NCI-H345 (cell line): ENCODE results near the gene SKI.
"Not testable (repeated sequence)": the region's sequence is repeated elsewhere in the genome, so short reads cannot be mapped to it uniquely, and the experiment has no call there.

Source experiments
- DNase-seq: peaks from one replicate; lab custom pipeline; 2025; lab: John Stamatoyannopoulos, UW

Gene SKI

DNA sequence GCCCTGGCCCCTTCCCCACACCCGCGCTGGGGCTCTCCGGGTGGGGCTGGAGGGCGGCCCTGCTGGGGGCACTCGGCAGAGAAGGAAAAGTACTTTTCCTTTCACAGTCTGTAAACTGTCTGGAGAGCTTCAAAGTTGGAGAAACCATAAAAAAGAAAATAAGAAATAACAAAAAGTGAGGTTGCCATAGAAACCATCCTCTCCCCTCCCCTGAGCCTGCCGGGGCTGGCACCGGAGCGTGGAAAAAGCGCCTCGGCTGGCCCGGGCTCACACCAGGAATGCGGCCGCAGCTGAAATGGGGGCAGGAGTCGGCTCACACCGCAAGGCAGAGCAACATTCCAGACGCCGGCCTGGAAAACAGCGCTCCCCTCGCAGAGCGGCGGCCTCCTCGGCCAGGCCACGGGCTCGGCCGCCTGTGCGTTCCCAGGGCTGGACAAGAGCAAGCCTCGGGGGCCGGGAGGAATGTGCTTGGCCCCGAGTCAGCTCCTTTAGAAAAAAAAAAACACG, 94.0 kb downstream of the SKI start:
- DNase-seq, result no peak

DNA sequence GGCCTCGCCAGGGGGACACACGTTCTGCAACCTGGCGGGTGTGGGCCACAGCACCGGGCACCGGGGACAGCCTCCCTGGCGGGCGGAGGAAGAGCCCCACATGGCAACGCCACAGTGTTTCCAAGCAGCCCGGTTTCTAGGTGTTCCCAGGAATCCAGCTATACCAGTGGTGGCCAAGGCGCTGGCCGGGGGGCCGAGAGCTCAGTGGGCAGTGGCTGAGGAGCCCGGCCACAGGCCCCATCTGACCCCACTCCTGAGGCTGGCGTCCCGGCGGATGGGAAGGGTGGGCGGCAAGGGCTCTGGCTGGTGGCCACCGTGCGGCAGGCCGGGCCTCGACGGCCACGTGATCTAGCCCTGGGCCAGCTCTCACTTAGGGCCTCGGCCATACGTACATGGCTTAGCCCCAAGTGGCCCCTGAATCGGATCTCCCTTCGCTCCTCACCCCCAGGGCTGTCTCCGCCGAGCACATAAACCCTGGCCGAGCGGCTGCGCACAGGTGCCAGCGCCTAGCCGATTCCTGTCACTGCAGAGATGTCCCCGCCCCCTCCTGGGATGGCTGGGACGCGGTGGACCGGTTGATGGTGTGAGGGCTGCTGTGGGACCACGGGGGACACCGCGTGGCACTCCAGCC, 94.6 kb downstream of the SKI start:
- no peak for DNase-seq

DNA sequence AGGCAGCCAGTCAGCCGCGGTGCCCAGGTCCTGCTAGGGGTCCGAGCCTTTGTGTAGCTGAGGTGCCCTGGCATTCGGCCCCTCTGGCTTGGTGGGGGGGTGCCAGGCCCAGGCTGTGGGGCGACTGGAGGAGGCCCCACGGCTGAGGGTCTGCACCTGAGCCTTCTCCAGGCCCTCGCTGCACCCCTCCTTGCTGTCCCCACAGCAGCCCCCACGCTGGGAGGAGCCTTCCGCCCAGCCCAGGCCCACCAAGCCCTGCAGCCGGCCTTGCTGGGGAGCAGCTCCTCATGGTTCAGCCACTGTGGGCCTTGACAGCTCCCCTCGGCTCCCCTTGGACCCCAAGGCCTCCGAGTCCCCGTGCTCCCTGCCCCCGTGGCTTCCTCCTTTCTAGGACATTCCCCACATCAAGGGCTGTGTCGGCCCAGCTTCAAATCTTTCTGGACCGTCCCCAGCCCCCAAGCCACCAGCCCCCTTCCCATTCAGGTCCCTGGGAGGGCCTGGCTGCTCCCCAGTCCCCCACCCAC, 95.4 kb downstream of the SKI start:
- DNase-seq, result no peak

DNA sequence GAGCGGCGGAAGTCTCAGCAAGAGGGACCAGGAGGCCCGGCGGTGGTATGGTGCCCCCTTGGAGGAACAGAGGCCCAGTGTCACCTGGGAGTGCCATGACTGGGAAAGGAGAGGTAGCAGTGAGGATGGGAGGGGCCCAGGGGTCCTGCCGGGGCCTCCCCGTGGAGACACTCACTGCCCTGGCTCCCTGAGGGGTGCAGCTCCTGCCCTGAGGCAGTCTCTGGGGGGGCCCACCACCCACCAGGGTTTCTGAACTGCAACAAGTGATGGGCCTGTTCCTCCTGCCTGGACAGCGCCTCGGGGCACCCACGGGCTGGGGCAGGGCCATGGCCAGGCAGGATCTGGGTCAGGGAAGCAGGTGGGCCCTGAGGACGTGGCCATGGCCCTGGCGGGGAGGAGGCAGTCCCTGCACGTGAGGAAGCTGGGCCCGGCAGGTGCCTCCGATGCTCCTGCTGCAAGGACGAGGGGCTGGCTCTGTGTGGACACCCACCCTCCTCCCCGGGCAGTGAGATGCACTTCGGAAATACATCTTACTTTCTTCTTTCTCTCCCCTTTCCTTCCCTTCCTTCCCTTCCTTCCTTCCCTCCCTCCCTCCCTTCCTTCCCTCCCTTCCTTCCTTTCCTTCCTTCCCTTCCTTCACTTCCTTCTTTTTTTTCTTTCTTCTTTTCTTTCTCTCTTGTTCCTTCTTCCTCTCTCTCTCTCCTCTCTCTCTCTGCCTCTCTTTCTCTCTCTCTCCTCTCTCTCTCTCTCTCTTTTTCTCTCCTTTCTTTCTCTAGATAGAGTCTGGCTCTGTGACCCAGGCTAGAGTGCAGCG, 96.6 kb downstream of the SKI start:
- no peak for DNase-seq

DNA sequence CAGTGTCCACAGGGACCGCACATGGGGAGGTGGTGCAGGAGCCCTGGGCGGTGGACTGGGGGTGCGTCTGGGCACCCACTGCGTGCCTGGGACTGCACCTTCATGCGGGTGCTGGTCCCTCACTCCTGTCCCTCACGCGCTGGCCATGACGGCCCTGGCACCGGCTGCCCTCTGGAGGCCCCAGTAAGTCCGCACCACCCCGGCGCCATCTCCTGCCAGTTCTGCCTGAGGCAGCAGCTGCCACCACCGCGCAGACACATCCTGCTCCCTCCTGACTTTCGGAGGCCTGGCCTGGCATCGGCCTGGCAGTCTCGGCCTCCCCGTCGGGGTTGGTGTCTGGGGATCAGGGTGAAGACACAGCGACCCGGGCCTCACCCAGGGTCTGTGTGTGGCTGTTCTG, 98.4 kb downstream of the SKI start:
- no peak for DNase-seq

DNA sequence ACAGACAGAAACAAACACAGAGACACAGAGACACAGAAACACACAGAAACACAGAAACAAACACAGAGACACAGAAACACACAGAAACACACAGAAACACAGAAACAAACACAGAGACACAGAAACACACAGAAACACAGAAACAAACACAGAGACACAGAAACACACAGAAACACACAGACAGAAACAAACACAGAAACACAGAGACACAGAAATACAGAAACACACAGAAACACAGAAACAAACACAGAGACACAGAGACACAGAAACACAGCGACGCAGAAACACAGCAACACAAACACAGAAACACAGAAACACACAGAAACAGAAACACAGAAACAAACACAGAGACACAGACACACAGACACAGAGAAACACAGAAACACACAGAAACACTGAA, 99.0 kb downstream of the SKI start:
- DNase-seq, result not testable (repeated sequence)

DNA sequence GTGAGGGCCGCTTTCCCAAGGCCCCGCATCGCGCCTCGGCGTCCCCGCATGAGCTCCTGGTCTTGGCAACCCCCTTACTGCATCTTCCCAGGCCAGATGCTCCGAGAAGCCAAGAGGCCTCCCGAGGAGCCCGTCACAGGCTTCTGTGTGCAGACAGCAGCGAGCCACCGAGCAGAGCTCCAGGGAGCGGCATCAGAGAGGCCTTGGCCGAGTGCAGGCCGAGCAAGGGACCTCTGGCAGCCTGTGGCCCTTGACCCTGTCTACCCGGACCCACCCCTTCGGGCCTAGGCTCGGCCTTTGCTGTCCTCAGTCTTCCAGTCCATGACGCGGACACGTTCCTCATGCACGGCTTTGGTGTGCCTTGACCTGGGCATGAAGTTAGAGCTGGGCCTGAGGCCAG, 99.7 kb downstream of the SKI start:
- no peak for DNase-seq

DNA sequence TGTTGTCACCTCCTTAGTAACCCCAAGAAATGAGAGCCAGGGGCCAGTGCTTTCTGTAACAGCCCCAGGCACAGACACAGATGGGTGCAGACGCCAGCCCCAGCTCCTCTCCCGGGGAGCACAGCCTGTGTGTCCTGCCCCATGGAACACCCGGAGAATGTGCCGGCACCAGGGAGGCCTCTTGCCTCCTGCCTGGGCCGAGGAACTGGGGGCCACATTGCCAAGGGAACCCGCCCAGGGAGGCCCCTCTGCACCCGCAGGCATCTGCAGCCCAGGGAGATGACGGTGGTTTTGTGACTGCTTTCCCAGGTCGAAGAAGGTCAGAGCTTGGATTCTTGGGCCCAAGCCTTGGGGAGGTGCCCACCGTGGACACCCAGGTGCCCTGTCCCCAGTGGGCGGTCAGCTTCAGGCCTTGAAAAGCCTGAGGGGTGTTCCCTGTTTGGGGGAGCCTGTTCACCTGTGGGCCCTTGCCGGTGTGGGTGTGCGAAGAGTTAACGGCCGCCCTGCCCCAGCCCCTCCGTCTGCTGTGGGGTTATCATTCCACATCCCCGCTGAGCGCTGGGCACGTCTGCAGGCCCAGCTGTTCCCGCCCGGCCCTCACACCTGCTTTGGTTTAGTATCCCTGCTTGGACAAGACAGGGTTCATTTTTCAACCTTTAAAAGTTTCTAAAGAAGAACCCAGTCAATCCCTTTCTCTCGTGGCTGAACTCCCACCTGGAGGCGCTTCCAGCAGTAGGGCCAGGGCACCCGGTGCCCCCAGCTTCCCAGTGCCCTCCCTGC, 100.7 kb downstream of the SKI start:
- no peak for DNase-seq

DNA sequence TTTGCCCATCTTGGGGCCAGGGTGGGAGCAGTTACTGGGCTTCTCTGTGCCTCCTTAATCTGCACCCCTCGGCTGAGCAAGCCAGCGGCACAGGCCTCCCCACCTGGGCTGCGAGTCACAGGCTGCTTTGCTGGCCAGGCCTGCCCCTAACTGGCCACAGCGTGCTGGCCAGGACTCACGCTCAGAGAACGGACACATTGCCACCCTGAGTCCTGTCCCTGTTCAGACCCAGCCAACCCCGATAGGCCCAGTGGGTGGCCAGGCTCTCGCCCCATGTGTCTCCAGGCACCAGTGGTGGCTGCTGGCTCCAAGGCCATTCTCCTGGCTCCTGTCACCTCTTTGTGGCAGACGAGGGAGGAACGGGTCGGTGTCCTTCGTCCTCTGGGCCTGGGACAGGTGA, 101.9 kb downstream of the SKI start:
- no peak for DNase-seq

DNA sequence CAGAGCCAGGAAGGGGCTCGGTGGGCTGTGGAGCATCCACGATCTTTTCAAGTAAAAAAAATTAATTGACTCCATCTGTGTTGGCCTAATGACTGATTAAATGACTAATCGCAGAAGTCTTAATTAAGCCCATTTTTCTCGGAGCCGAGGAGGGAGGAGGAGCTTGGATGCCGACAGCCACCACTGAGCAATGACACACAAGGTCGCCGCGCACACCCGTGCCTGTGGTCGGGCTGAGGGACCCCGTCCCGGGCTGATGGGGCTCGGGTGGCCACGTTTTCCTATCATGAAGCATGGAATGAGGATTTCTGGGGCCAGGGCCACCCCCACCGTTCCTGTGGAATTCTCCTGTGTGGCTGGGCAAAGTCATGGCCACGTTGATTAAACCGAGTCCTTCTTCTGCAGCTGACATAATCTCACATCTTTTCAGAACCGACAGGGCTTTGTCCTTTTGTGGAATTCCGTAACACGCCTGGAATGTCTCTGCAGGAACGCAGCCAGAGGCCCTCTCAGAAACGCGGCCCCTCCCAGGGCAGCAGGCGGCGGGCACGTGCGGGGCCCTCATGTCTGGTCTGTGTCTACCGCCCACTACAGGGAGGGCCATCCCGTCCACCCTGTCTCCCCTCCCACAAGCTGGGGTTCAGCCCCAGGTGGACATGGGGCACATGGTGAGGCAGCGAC, 102.5 kb downstream of the SKI start:
- no peak for DNase-seq

DNA sequence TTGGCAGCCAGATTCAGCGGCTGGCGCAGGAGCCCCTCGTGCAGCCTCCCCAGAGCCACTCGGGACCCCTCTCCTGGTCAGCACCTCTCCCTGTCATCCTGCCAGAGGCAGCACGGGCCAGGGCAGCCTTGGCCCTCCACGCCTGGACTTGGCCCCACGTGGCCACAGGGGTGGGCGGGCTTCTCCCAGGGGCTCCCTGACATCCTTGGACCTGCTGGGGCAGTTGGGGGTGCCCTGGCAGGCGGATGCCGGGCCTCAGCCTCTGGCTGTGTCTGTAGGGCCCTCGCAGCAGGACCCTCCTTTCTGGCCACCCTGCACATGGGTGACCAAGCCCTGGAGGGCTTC, 103.1 kb downstream of the SKI start:
- DNase-seq, result no peak

DNA sequence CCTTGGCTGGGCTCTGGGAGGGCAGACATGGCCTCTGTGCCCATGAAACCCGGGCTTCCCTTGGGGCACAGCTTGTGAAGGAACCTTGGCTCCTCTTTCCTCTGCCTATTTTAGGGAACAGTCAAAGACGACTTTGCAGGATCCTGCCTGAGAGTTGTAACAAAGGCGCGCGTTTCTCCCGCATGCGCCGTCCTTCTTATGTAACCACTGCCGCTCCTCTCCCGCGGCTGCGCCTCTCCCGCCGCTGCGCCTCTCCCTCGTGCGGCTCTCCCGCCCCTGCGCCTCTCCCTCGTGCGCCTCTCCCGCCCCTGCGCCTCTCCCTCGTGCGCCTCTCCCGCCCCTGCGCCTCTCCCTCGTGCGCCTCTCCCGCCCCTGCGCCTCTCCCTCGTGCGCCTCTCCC, 103.5 kb downstream of the SKI start:
- DNase-seq, result not testable (repeated sequence)

DNA sequence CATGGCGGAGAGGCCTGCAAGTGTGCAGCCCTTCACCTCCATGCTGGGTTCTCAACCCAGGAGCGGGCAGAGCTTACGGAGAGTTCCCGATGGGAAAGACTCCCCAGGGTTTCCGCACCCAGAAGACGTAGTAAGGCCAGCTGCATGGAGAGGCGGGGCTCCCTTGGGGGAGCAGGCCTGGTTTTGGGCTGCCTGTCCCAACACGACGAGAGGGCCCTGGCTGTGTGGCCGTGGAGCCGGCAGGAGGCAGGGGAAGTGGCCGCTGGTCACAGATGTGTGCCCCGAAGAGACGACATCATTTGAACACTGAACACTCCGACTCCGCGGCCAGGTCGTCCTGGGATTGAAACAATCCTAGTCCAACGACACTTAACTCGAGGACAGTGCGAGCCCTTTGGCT, 106.2 kb downstream of the SKI start:
- no peak for DNase-seq

DNA sequence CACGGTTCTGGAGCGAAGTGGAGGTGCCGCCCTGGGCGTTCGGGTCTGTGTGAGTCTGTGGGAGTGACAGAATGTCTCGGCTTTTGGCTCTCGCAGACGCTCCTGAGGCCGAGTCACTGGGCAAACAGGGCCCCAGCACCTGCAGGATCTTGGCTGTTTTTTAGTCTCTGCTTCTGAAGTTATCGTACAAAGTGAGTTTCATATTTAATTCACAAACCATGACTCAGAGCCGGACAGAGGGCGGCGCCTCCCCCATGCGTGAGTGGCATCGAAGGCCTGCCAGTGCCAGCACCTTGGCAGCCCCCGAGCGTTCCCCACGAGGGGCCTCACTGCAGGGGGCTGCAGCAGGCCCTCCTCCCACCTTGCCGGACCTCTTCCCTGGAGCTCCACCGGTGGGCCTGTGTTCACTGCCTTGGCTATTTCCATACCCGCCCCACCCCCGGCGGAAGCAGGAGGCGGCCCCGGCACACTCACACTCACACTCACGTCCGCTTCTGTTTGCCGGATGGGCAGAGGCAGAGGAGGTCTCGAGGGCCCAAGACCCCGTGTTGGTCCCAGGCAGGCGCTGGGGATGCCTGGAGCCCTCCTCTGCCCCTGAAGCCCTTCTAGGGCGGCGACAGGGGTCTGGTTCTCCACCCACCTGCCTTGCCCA, 106.9 kb downstream of the SKI start:
- DNase-seq, result no peak

DNA sequence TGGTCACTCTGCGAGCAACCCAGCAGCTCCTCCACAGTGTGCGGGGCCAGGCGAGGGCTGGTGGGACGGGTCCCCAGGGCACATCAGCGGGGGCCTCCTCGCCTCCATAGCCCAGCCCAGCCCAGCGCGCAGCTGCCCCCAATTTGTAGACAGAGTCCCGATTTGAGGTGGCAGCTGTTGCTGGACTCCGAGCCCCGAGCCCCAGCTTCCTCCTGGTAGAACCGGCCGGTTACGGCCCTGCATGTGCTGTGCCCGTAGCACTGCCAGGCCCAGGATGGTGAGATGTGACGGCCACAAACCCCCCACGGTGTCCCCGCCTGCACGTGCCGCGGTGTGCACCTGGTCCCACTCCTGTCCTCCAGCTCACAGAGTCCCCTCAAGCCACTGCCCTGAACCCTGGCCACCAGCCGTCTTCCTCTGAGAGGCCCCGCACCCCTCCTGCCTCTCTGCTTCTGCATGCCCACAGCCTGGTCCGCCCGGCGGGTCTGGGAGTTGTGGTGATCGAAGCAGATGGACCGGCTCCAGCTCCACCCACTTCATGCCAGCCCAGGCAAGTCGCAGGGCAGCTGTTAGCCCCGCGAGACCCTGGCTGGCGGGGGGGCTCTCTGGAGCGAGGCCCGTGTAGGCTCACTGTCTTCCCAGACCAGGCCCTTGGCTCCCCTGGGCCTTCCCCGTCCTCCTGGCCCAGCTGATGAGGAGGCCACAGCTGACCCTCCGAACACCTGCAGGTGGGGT, 107.8 kb downstream of the SKI start:
- DNase-seq, result no peak

DNA sequence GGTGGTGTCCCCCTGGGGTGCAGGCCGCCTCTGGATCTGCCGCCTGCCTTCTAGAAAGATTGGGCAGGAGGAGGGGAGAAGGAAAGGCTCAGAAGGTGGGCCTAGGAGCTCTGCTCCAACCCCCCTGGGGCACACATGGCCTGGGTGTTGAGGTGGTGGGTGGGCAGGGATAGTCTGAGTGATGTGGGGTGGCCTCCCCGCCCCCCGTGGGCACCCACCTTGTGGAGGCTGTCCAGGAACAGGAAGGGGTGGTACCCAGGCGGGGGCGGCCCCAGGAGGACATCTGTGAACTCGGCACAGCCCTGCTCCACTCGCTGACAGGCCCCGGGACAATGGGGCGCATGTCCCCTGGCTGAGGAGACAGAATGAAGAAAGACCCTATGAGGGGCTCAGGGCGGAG, 108.4 kb downstream of the SKI start:
- no peak for DNase-seq

DNA sequence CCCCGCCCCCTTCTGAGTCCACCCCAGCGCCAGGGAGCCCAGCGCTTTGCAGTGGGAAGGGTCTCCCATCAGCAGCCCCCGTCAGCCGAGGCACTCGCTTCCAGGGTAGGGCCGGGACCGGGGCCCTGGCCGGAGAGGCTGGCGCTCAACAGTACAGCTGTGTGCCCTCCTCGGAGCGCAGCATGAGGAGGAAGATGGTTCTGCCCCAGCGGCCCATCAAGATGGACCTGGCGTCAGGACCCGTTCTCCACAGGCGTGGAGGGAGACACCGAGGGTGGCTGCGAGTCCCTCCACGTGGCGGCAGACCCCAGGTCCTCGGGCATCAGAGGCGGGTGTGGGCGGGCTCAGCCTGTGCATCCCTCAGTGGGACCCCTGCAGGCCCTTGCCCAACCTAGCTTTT, 109.0 kb downstream of the SKI start:
- DNase-seq, result no peak

DNA sequence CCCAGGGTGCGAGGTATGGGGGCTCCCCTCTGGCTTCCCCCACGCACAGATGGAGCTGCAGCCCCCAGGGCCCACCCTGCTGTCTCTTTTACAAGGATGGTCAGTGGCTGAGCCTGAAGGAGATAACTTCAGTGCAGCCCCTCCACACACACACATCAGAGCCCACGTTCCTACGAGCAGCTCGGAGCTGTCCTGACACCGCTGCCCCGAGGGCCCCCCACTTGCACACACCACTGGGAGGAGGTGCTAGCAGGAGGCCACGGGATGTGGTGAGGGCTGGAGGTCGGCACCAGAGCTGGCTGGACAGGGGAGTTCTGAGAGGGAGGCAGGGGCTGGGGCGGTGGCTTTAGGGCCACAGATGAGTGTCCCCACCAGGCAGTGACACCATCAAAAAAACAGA, 109.4 kb downstream of the SKI start:
- no peak for DNase-seq

DNA sequence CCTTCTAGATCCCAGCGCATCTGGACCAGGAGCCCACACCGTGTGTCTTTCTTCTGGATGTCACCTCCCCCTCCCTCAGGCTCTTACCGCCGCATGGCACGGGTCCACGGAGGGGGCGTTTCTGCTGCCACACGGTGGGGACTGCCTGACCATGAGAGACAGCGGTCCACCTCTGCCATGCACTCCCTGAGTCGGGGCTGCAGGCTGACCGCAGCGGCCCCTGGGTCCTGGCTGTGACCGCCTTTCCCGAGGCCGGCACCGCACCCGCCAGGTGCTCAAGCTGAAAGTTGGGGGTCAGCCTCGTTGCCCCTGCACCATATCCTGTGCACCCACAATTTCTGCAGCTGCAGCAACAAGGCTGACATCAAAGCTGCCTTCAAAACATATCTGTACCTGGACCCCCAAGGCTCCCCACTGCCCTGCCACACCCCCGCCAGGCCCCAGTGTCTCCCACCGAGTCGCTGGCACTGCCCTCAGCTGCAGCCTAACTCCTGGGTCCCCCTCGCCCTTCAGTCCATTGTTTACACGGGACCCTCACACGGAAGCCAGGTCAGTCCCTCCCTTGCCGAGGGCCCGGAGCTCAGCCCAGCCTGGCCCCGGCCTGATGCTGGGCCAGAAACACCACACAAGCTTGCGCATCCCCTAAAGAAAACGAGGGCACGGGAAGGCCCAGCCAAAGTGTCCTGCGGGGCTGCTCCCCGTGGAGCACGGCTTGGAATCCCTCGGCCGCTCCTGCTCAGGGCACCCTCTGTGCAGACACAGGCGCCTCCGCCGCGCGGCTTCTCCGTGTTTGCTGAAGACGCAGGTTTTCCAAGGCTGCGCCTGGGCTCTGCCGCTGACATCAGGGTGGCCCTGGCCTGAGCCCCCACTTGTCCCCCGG, 111.3 kb downstream of the SKI start:
- DNase-seq, result no peak
